HG03457 (cell line): ENCODE data around the gene RBPJ.

Experiments
- ATAC-seq: cut with Tn5 transposase; IDR thresholded peaks from one replicate; pipeline ENCODE4 v1.9.1; 2021; ENCODE audit warnings: moderate number of reproducible peaks; ENCODE audit not compliant: unreplicated experiment

RBPJ gene

GRCh38 chr4:26452565-26453531 is 132.0 kb downstream of the RBPJ start:
- ATAC-seq: no peak

DNA sequence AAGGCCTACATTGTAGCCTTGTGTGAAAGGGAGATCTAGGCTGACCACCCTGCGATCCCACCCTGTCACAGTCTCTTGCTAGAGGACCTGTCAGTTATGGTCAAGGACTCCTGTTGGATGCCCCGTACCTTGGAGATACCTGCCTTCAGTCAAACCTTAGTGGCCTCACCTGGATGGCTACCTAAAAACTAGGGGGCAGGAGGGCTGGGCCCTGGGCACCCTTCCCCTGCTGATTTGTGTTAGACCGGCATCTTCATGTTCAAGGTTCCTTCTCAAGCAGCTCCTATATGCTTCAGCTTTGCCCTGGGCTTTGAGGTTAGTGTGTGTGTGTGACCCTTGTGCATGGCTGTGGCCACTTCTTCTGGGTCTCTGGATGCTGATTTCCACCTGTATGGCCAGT is 134.1 kb downstream of the RBPJ start:
- no peak for ATAC-seq

DNA sequence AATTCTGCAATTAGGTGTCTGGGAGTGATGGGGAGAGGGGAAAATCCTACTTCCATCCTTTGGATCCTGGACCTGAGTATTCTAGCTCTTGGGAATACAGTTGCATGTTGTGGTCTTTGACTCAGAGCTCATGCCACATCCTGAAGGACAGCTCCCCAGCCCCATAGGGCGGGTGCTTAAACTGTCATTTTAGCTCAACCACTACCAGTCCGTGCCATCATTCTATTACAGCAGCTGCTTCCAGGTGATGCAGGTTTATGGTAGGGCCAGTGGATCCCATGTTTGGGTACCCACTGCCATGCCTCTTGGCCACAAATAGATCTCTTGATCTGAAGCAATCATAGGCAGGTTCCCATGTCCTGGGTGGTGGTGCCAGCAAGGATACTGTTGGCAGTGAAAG is 134.8 kb downstream of the RBPJ start:
- no peak for ATAC-seq

DNA sequence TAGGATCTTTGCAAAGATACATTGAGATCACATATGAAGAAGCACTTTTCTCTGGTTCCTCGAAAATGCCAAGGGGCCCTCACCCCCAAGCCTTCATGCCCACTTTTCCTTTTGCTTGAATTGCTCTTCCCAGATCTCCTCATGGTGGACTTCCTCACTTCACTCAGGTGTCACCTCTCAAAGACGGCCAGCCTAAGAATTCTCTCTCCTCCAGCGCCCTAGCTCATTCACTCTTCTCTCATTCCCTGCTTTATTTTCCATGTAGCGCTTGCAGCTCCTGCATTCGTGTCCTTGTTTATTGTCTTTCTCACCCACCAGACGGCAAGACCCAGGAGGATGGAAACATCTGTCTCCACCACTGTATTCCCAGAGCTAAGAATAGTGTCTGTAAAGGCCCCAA is 136.6 kb downstream of the RBPJ start:
- no peak for ATAC-seq

GRCh38 chr4:26458157-26458561 is 137.3 kb downstream of the RBPJ start:
- no peak for ATAC-seq

DNA sequence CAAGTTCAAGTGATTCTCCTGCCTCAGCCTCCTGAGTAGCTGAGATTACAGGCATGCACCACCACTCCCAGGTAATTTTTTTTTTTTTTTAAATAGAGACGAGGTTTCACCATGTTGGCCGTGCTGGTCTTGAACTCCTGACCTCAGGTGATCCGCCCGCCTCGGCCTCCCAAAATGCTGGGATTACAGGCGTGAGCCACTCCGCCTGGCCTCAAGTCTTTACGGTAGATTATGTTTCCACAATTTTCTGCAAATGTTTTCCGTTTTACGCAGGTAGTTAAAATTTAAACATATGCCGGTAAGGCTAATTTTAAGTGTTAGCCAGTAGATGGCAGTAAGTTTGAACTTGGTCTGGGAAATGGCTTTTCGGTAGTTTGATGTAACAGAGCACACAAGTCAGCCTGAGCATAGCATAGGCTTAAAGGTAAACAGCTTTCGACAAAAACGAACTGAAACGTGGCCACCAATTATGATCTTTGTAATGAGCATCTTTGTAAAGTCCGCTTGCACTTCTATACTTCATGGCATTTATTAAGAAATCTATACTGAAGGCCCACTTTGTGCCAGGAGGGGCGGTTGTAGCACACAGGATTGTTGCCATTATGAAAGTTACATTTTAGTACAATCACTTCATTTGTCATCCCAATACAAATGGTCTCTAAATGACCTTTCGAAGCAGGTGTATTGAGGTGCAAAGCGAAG is 138.4 kb downstream of the RBPJ start:
- no peak for ATAC-seq

GRCh38 chr4:26459756-26460530 is 139.1 kb downstream of the RBPJ start:
- no peak for ATAC-seq

DNA sequence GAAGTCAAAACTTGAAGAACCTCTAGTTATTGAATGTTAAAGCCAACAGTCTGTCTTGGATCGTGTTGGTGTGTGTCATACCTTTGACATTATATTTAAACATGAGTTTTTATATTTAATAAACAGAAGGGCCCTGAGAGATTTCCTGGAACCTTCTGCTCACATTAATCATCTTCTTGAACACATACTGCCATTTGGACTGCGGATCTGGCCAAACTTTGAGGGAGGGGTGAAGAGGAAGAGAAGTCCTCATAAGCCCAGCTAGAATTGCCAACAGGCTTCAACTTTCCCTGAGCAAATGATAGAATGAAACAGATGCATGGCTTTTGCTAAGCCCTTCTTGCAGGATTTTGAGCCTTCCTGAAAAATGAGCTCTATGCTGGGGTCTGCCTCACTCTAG is 142.1 kb downstream of the RBPJ start:
- no peak for ATAC-seq

DNA sequence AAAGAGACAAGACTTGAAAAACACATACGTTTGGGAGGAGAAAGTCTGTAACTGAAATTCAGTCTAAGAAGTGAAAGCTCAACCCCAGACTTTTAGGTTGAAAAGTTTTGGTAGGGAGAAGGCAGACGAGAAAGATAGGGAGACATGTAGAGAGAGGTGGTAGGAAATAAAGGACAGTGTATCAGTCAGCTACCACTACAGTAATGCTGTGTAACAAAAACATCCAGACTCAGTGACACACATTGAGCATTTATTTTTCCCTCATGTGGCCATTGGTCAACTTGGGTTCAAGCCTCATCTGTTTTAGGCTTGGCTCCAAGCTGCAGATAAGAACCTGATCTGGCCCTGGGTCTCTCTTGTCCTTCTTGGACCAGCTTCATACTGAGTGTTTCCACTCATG is 142.6 kb downstream of the RBPJ start:
- ATAC-seq: no peak

DNA sequence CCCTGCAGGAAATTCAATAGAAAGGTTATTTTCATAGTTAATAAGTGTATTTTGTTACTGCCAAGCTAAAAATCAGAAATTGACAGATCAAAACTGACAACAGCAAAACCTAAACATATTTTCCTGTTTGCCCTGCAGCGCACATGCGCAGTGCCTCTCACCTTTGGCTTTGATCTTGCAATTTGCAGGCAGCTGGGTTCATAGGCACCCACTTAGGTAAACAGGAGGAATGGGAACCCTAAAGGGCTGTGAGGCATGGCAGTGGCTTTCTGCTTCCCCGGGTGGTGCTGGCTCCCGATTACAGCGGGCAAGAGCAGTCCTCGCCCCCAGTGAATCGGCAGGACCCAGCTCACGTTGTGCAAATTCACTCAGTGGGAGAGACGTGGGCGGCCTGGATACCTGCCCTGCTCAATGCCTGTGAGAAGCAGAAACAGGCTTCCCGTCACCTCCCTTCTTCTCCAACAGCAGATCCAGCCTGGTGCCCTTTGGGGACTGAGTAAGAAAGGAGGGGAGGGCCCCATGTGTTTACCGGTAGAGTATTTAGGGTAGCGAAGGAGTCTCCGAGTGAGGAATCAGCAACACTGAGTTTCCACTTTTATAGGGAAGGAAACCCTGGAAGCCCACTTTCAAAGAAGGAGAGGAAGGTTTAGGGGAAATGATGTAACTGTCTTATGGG is 143.7 kb downstream of the RBPJ start:
- no peak for ATAC-seq

DNA sequence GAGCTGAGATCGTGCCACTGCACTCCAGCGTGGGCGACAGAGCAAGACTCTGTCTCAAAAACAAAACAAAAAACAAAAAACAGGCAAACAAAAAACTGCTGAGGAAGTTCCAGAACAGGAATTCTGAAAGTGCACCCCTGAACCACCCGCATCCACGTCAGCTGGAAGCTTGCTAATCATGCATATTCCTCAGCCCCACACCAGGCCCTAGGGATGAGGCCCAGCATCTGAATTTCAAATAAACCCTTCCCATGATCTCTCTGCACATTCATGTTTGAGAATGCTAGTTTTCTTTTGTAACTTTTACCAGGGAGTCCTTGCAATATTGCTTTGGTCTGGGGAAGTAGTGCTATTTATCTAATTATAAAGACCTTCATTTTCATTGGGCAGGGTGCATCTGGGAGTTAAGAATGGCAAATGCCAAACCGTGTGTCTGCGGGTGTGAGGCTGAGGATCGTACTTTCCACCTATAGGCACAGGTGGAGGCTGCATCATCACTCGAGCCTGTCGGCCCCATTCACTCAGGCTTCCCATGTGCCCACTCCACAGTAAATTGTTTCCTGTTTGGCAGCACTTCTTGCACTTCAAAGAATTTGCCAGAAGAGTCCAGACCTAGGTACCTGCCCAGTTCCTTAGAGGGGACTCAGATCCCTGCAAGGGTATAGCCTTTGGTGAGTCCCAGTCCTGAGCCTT is 145.9 kb downstream of the RBPJ start:
- ATAC-seq: no peak

DNA sequence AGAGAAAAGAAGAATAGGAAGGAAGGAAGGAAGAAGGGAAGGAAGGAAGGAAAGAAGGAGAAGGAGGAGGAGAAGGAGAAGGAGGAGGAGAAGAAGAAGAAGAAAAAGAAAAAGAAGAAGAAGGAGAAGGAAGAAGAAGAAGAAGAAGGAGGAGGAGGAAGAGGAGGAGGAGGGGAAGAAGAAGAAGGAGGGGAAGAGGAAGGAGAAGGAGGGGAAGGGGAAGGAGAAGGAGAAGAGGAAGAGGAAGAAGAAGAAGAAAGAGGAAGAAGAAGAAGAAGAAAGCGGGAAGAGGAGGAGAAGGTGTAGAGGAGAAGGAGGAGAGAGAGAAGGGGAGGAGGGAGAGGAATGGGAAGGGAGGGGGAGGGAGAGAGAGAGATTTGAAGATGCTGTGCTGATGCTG is 146.9 kb downstream of the RBPJ start:
- ATAC-seq: no peak

GRCh38 chr4:26468283-26468949 is 147.6 kb downstream of the RBPJ start:
- ATAC-seq: no peak

GRCh38 chr4:26468977-26469376 is 148.2 kb downstream of the RBPJ start:
- no peak for ATAC-seq

- no peak for ATAC-seq
Observed at GRCh38 chr4:26471890-26472289, 151.1 kb downstream of the RBPJ start.

GRCh38 chr4:26473893-26474292 is 153.1 kb downstream of the RBPJ start:
- no peak for ATAC-seq

- no peak for ATAC-seq
Observed at GRCh38 chr4:26474551-26474950, 153.7 kb downstream of the RBPJ start.

GRCh38 chr4:26475716-26476115 is 154.9 kb downstream of the RBPJ start:
- no peak for ATAC-seq

DNA sequence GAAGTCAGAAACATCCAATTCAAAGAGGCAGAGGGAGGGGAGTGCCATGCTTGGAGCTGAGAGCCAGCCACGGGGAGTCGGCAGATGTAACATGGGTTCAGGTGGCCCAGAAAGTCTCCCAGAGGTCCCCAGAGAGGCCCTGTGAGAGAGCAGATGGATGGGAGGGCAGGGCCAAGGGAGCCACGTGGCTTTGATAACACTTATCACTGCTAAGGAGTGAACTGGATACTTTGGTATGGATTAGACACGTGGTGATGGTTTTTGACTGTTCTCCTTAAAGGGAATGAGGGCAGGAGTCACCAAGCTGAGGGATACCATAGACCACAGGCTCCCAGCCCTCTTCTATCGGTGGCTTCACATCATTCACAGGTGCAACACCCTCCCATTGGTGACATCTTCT is 155.7 kb downstream of the RBPJ start:
- no peak for ATAC-seq

GRCh38 chr4:26478330-26478729 is 157.5 kb downstream of the RBPJ start:
- no peak for ATAC-seq
